Nasal cavity respiratory epithelium epithelial cell of viscerocranial mucosa (primary cell): ENCODE results near the gene SHE. TPM values are rescaled to one million over a fixed set of nuclear protein-coding genes. Genes with fewer than 3 reads are reported as not detected.

Source experiments
- total RNA-seq: library from RNA; depleted of rRNA; stranded (reverse); fragments of >200 nt; gene quantifications from 2 replicates; pipeline ENCODE4 v1.2.3, GENCODE V29; 2014

The SHE gene
- total RNA-seq = 0.07 TPM in 1 of 2 replicates, not detected in the other

DNA sequence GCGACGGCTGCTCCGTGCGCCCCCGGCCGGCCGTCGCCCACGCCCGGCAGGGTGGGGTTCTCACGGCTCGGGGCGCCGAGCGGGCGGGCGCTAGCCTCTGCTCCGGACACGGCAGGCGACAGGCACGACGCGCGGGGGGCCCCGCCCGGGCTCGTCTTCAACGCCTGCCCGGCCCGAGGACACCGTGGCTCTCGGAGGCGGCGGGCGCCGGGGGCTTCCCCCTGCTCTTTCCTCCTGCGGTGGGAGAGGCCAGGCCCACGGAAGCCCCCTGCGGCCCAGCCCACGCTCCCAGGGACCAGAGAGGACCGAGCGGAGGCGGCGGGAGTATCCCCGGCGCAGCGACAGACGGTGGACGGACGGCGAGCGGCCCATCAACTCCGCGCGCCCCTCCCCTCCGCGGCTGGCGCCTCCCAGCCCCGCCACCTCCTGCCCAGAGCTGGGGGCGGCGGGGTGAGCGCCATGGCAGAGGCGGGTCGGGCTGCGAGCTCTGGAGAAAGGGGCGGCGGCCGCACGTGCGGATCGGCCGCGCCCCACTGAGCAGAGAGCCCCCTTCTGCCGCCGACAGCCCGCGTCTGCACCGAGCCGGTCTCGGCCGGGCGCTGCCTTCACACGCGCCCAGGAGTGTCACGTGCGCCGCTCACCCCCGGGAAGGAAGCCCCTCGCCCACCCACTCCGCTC lies at the start of gene SHE, which contains the start of gene TDRD10:
Gene SHE, minus strand, starts transcription at position 347 of the 678 bp plus-strand sequence. CDS start 386 bp downstream, outside the sequence.
Gene TDRD10, plus strand, starts transcription at position 154 of the 678 bp plus-strand sequence. CDS start 4,685 bp downstream, outside the sequence.

Other genes starting within 250 kb of the SHE start
- 94.2 and 138 TPM in 2 replicates for gene HAX1, start 229.8 kb downstream of the SHE start, total RNA-seq
- gene AQP10, start 181.3 kb downstream of the SHE start, total RNA-seq = 0.14 TPM in 1 of 2 replicates, not detected in the other
- gene ATP8B2, start 176.9 kb downstream of the SHE start, total RNA-seq = 9.2 and 22.8 TPM in 2 replicates
- gene IL6R, start 97.1 kb downstream of the SHE start, total RNA-seq = 24.3 and 35.8 TPM in 2 replicates
- gene TDRD10, start 193 bp downstream of the SHE start, total RNA-seq = not detected in 2 replicates
- 26.3 and 45.6 TPM in 2 replicates for gene UBE2Q1, start 56.2 kb upstream of the SHE start, total RNA-seq
- gene CHRNB2, start 65.4 kb upstream of the SHE start, total RNA-seq = under 0.01 and 0.07 TPM in 2 replicates
- gene ADAR, start 105.8 kb upstream of the SHE start, total RNA-seq = 81.0 and 138 TPM in 2 replicates